Stimulated activated CD4-positive, alpha-beta T cell treated with anti-CD3 and anti-CD28 coated beads, Interleukin-12 subunit alpha, Interleukin-12 subunit beta, amount 100 ng/mL, for 4 hours (primary cell): Measurements from ENCODE around the gene LCN2.
"Not testable (repeated sequence)": the region's sequence is repeated elsewhere in the genome, so short reads cannot be mapped to it uniquely, and the experiment has no call there.

ENCODE experiments used
- DNase-seq: peaks from one replicate; pipeline ENCODE4 v3.0.0-alpha.2; 2020

Gene LCN2

GRCh38 chr9:128149001-128149701 is at the start of gene LCN2:
TSS of gene LCN2 (plus strand) at chr9:128149453. CDS start at chr9:128149526, 73 bp downstream.
- DNase-seq, result no peak

- no peak for DNase-seq
Measured at GRCh38 chr9:128099932-128100491, 49.2 kb upstream of the LCN2 start.

- DNase-seq, result no peak
Measured at GRCh38 chr9:128100581-128100980, 48.7 kb upstream of the LCN2 start.

GRCh38 chr9:128101231-128101661 is 48.0 kb upstream of the LCN2 start:
- no peak for DNase-seq

GRCh38 chr9:128101690-128102089 is 47.6 kb upstream of the LCN2 start:
- DNase-seq, result no peak

GRCh38 chr9:128102196-128102595 is 47.1 kb upstream of the LCN2 start:
- DNase-seq, result no peak

- DNase-seq, result no peak
Measured at GRCh38 chr9:128102861-128103588, 46.2 kb upstream of the LCN2 start.

GRCh38 chr9:128103589-128103962 is 45.7 kb upstream of the LCN2 start:
- peak; percentile 24 for DNase-seq

- DNase-seq, result no peak
Measured at GRCh38 chr9:128104171-128104618, 45.1 kb upstream of the LCN2 start.

GRCh38 chr9:128105538-128106175 is 43.6 kb upstream of the LCN2 start:
- DNase-seq, result no peak

GRCh38 chr9:128106181-128106939 is 42.9 kb upstream of the LCN2 start:
- no peak for DNase-seq

- no peak for DNase-seq
Measured at GRCh38 chr9:128106940-128107467, 42.2 kb upstream of the LCN2 start.

GRCh38 chr9:128107468-128108268 is 41.6 kb upstream of the LCN2 start:
- no peak for DNase-seq

GRCh38 chr9:128108269-128109049 is 40.8 kb upstream of the LCN2 start:
- no peak for DNase-seq

- no peak for DNase-seq
Measured at GRCh38 chr9:128109050-128109709, 40.1 kb upstream of the LCN2 start.

GRCh38 chr9:128111726-128112125 is 37.5 kb upstream of the LCN2 start:
- not testable (repeated sequence) for DNase-seq

- no peak for DNase-seq
Measured at GRCh38 chr9:128113526-128114325, 35.5 kb upstream of the LCN2 start.

GRCh38 chr9:128114326-128115186 is 34.7 kb upstream of the LCN2 start:
- DNase-seq, result no peak
